GM15510 (cell line): ENCODE measurements around the gene PDRG1.

Source experiments
- POLR2A ChIP-seq: IDR thresholded peaks from 3 replicates; pipeline ENCODE4 v1.6.1; 2011; ENCODE audit warnings: borderline replicate concordance; ENCODE audit not compliant: insufficient read length; ENCODE audit errors: extremely low read depth

PDRG1 gene

GRCh38 chr20:31922588-31922987 is 29.3 kb downstream of the PDRG1 start:
- TF ChIP-seq POLR2A: no peak

GRCh38 chr20:31922181-31922580 is 29.7 kb downstream of the PDRG1 start:
- TF ChIP-seq POLR2A: no peak

GRCh38 chr20:31920275-31920855 is 31.5 kb downstream of the PDRG1 start:
- no peak for TF ChIP-seq POLR2A

- no peak for TF ChIP-seq POLR2A
Measured at GRCh38 chr20:31919410-31920155, 32.3 kb downstream of the PDRG1 start.

GRCh38 chr20:31918466-31919105 is 33.3 kb downstream of the PDRG1 start:
- no peak for TF ChIP-seq POLR2A

- TF ChIP-seq POLR2A: no peak
Measured at GRCh38 chr20:31916708-31917107, 35.1 kb downstream of the PDRG1 start.

- TF ChIP-seq POLR2A: no peak
Measured at GRCh38 chr20:31915491-31916280, 36.2 kb downstream of the PDRG1 start.

- no peak for TF ChIP-seq POLR2A
Measured at GRCh38 chr20:31914170-31914569, 37.7 kb downstream of the PDRG1 start.

GRCh38 chr20:31913431-31914157 is 38.3 kb downstream of the PDRG1 start:
- no peak for TF ChIP-seq POLR2A

GRCh38 chr20:31910071-31910803 is 41.6 kb downstream of the PDRG1 start:
- TF ChIP-seq POLR2A: no peak

GRCh38 chr20:31909253-31910070 is 42.4 kb downstream of the PDRG1 start:
- TF ChIP-seq POLR2A: no peak

- no peak for TF ChIP-seq POLR2A
Measured at GRCh38 chr20:31908424-31908823, 43.4 kb downstream of the PDRG1 start.

- no peak for TF ChIP-seq POLR2A
Measured at GRCh38 chr20:31908016-31908415, 43.8 kb downstream of the PDRG1 start.
